DMS153 (cell line): Measurements from ENCODE around the gene MAPKBP1.
"Not testable (repeated sequence)": the region's sequence is repeated elsewhere in the genome, so short reads cannot be mapped to it uniquely, and the experiment has no call there.

Experiments used
- DNase-seq: peaks from one replicate; lab custom pipeline; 2025; lab: John Stamatoyannopoulos, UW

Gene MAPKBP1, protein sequence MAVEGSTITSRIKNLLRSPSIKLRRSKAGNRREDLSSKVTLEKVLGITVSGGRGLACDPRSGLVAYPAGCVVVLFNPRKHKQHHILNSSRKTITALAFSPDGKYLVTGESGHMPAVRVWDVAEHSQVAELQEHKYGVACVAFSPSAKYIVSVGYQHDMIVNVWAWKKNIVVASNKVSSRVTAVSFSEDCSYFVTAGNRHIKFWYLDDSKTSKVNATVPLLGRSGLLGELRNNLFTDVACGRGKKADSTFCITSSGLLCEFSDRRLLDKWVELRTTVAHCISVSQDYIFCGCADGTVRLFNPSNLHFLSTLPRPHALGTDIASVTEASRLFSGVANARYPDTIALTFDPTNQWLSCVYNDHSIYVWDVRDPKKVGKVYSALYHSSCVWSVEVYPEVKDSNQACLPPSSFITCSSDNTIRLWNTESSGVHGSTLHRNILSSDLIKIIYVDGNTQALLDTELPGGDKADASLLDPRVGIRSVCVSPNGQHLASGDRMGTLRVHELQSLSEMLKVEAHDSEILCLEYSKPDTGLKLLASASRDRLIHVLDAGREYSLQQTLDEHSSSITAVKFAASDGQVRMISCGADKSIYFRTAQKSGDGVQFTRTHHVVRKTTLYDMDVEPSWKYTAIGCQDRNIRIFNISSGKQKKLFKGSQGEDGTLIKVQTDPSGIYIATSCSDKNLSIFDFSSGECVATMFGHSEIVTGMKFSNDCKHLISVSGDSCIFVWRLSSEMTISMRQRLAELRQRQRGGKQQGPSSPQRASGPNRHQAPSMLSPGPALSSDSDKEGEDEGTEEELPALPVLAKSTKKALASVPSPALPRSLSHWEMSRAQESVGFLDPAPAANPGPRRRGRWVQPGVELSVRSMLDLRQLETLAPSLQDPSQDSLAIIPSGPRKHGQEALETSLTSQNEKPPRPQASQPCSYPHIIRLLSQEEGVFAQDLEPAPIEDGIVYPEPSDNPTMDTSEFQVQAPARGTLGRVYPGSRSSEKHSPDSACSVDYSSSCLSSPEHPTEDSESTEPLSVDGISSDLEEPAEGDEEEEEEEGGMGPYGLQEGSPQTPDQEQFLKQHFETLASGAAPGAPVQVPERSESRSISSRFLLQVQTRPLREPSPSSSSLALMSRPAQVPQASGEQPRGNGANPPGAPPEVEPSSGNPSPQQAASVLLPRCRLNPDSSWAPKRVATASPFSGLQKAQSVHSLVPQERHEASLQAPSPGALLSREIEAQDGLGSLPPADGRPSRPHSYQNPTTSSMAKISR (N-terminal part only)

DNA sequence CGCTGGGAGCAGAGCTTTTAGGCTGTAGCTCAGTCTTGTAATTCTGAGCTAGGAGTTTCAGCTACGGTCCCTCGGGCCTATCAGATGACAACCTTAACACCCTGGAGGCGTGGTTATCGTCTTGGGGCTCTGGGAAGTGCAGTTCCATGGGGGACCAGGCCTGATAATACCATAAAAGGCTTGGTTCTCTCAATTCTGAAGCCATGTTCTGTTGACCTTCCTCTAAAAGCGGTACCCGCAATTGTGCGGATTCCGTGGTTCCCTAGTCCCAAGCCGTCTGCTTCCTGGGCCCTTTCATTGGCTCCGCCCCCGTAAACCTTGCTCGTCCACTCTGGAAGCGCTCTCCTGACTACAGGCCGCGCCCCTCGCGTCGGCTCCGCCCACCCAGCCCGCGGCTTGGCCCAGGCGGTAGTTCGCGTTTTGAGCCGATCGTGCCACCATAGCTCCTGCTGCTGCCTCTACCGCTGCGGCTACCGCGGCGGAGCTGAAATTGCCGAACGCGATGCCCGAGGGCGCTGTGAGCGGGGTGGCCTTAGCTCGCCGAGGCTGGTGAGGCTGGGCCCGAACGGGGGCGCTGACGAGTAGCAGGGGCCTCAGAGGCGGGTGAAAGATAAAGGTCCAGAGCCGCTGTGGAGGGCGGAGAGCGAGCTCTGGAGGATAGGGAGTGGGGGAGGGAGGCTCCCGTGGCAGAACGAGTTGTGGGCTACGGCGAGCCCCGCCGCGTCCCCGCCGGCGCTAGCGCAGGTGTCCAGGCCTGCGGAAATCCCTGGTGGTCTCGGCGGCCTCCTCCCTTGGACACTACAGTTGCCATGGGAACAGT lies at the start of gene MAPKBP1:
Gene MAPKBP1 (plus strand): TSS at position 423 of the 820 bp plus-strand sequence. CDS start 792 bp downstream, outside the sequence.
- peak; percentile 90 for DNase-seq

GRCh38 chr15:41727143-41727542 lies 47.1 kb upstream of the MAPKBP1 start:
- DNase-seq: no peak

DNA sequence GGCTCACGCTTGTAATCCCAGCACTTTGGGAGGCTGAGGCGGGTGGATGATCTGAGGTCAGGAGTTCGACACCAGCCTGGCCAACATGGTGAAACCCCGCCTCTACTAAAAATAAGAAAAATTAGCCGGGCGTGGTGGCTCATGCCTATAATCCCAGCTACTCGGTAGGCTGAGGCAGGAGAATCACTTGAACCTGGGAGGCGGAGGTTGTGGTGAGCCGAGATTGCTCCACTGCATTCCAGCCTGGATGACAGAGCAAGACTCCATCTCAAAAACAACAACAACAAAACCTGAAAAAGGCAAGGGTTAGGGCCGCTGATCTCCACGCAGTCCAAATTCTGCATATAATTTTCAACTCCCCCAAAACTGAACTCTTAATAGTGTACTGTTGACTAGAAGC lies 46.2 kb upstream of the MAPKBP1 start:
- not testable (repeated sequence) for DNase-seq

- DNase-seq: no peak
Observed at GRCh38 chr15:41730543-41730942, 43.7 kb upstream of the MAPKBP1 start.

DNA sequence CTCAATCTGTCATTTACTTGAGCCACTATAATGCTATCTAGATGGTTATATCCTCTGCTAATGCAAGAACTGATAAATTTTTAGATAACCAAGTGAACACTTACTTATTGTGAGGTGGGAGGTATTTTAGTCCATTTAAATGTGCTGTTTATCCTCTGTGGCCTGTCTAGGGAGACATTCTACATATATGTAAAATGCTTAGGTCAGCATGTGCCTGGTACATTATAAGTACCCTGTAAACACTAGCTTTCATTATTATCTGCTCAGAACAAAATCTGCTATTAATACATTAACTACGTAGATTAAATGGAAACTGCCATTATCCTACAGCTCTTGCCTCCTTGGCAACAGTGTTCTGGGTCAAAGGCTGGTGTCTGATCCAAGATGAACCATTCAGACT lies 41.8 kb upstream of the MAPKBP1 start:
- DNase-seq: no peak

- no peak for DNase-seq
Observed at GRCh38 chr15:41734079-41734478, 40.2 kb upstream of the MAPKBP1 start.

DNA sequence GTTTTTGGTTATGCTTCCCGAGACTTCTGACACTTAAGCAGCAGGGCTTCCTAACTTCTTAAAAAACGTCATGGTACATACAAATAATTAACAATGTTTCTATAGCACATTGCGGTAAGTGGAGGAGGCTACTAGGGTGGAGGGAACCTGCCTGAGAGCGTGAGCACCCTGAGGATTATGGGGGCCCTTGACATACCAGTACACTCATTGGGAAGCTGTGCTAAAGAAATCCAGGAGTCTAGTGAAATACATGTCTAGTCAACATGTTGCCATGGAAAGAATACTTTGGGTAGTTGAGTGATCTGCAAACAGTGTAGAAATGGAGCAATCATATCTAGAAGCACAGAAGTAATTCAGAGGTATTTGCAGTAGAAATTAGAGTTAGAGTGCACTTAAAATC lies 39.2 kb upstream of the MAPKBP1 start:
- DNase-seq: no peak

DNA sequence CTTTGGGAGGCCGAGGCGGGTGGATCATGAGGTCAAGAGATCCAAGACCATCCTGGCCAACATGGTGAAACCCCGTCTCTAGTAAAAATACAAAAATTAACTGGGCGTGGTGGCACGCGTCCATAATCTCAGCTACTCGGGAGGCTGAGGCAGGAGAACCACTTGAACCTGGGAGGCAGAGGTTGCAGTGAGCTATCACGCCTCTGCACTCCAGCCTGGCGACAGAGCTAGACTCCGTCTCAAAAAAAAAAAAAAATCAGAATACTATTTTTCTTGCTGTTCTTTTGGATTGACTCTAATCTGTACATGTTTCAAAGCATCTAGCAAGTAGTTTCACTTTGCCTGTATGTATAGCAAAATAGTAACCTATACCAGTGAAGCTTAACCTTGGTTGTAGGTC lies 38.8 kb upstream of the MAPKBP1 start:
- DNase-seq: not testable (repeated sequence)

DNA sequence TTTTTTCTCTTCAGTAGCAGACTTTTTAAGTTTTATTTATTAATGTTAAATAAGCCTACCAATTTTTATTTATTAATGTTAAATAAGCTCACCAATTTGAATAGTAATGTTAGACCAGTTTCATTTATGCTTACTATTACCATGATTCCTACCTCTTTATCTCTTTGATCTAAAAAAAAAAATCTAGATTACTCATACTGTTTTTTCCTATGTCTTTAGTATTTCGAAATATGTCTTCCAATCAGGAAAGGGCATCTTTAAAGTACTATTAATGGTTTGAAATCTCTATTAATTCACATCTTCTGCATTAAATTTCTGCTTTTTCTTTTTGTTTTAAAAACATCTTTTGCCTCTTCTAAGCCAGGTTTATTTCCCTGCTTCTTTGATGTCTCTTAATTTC lies 27.5 kb upstream of the MAPKBP1 start:
- DNase-seq: no peak

DNA sequence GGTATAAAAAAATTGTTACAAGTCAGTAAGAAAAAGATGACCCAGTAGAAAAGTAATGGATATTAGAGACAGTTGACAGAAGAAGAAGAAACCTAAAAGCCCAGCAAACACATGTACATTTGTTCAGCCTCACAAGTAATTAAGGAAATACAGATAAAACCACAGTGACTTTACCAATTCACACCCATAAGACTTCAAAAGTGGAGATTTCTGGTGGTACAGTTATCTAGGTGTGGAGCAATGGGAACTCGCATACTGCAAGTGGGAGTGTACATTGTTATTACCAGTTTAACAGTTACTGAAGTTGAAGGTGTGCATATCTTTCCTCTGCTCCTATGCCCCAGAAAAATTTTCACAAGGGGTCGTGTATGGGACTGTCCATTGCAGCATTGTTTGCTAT lies 18.1 kb upstream of the MAPKBP1 start:
- no peak for DNase-seq

DNA sequence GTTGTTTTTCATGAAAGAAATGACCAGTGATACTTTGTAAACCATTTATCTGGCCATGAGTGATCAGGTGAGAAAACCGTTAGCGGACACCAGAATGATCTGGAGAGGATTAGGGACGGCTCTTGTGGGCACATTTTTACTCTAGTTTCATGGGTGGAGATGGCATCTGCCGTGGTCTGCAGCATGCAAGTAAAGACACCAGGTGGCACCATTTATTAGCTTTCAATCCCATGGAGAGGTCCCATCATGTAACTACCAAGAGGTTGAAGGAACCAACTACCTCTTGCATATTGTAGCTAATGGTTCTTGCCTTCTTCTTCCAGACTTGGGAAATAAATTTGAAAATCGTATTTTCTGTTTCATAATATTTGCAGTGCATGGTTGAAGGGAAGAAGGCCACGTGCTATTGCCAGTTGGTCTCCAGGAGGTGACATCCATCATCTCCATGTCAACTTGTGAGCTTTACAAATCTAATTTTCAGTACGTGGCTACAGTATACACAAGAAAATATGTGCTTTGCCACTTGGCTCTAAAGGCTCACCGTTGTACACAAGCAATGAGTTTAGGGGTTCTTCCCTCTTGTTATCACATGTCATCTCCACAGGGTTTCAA lies 1.5 kb upstream of the MAPKBP1 start:
- DNase-seq: peak; percentile 46

- no peak for DNase-seq
Observed at GRCh38 chr15:41773332-41773728, 954 bp upstream of the MAPKBP1 start.

GRCh38 chr15:41773729-41774061 lies 589 bp upstream of the MAPKBP1 start:
- no peak for DNase-seq

DNA sequence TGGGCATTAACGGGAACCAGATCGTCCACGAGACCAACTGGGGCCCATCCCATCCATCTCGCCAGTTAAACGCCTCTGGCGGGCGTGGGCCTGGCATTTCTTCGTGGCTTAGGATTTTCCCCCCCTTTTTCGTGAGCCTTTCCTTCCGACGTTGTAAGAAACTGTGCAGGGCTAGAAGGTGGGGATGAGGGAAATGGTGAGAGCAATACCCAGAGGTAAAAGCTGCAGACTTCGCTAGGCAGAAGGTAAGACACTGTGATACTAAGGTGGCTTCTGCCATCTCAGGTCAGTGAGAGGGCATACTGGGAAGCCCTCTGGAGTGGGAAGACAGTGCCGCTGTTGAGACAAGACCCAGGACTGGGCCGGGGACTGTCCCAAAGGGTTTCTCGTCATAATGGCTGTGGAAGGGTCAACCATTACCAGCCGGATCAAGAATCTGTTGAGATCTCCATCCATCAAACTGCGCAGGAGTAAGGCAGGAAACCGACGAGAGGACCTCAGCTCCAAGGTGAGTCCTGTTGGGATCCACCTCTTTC lies 666 bp downstream of the MAPKBP1 start:
- no peak for DNase-seq

GRCh38 chr15:41775651-41776050 lies 1.4 kb downstream of the MAPKBP1 start:
- no peak for DNase-seq

DNA sequence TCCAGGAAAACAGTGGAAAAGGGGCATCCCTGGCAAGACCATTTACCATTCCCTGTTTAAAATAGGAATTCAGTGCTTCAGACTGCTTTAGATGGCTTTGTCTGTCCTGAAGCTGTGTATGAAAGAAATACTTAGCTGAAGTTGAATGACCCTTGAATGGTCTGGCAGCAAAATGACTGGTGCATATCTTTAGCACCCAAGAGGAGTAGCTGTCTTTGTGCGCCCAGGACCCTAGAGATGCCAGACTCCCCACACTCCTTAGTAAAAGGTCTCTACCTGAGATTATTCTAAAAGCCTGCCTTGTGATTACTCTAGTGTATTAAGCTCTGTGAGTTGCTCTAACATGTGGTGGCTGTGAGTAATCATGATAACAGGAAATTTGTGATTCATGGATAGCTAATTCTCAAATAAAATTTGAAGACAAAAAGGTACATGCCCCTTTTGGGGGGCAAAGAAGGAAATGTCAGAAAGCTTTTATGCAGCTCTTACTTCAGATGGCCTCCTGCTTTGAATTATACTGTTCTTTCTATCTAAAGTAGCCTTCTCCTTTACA lies 3.2 kb downstream of the MAPKBP1 start:
- DNase-seq: no peak

DNA sequence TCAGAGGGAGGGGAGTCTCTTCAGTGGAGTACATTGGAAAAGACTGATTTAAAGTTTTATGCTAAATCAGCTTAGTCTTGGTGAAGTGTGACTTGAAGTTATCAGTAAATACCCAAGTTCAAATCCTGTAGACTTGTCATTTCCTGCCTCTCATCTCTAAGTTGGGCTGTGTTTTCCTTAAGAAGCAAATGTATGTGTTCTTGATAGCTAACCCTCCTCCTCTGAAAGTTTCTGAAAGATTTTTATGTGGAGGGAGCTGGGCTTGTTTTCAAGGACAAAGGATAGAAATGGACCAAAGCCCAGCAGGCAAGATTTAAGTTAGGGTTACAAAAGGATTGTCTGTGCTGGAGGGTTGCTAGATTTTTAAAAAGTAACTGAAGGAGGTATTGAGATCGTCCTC lies 4.2 kb downstream of the MAPKBP1 start:
- no peak for DNase-seq

DNA sequence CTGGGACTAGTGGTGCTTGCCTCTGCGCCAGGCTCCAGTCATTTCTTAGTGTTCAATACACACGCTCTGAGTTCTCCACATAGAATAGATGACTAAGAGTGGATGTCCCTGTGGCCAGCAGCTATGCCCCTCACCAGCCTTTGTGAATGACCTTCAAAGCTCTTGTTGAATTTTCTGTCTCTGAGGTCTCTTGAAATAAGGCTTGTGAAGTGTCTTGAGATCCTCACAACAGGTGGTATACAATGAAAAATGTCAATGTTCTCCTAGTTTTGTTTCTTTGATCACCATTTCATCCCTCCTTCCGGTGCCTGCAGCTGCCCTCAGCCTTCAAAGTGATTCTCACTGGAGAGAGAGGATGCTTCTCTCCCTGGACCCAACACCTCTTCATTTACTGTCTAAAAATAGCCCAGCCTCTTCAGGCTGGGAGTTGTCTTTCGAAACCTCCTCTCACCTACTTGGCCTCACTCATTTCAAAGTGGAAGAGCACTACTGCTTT lies 5.4 kb downstream of the MAPKBP1 start:
- DNase-seq: no peak

GRCh38 chr15:41780266-41780665 lies 6.0 kb downstream of the MAPKBP1 start:
- DNase-seq: no peak

GRCh38 chr15:41780727-41781126 lies 6.4 kb downstream of the MAPKBP1 start:
- DNase-seq: no peak
